Neutrophil (primary cell): ENCODE results near the gene SPTBN1.

ENCODE experiments used
- H3K27ac ChIP-seq: fragments of 200-600 bp; sonication (generic); 2 replicates; pipeline ENCODE4 v1.5.1; 2016; ENCODE audit warnings: mild to moderate bottlenecking, moderate library complexity
- H3K27me3 ChIP-seq: fragments of 200-600 bp; sonication (generic); 2 replicates; pipeline ENCODE4 v1.6.0; 2016; ENCODE audit warnings: mild to moderate bottlenecking
- H3K36me3 ChIP-seq: fragments of 200-600 bp; sonication (generic); 2 replicates; pipeline ENCODE4 v1.5.1; 2017
- H3K4me1 ChIP-seq, 2 experiments: fragments of 200-600 bp in 1 of 2; sonication (generic) in 1 of 2; 1 replicate in 1 of 2; 2 replicates in 1 of 2; pipeline versions ENCODE4 v1.5.1 to v1.6.1; 2013 to 2016; ENCODE audit warnings: low read depth in 1 of 2, low read length in 1 of 2, mild to moderate bottlenecking in 1 of 2, moderate library complexity in 1 of 2; ENCODE audit not compliant: control insufficient read depth in 1 of 2, insufficient read depth in 1 of 2
- H3K4me3 ChIP-seq, 2 experiments: fragments of 200-600 bp in 1 of 2; sonication (generic) in 1 of 2; 1 replicate in 1 of 2; 2 replicates in 1 of 2; pipeline ENCODE4 v1.5.1; 2013 to 2016; ENCODE audit warnings: low read depth in 1 of 2, low read length in 1 of 2, mild to moderate bottlenecking in 1 of 2, moderate library complexity in 1 of 2
- H3K9me3 ChIP-seq: fragments of 200-600 bp; sonication (generic); 2 replicates; pipeline ENCODE4 v1.5.1; 2016
- TF ChIP-seq, protein P1 (sequence below): fragments of 200-600 bp; sonication (generic); IDR thresholded peaks from 2 replicates; pipeline ENCODE4 v1.5.1; 2016; ENCODE audit warnings: antibody characterized with exemption

Gene SPTBN1

GRCh38 chr2:54494087-54494486 lies 38.0 kb downstream of the SPTBN1 start:
- TF ChIP-seq, protein P1, sequence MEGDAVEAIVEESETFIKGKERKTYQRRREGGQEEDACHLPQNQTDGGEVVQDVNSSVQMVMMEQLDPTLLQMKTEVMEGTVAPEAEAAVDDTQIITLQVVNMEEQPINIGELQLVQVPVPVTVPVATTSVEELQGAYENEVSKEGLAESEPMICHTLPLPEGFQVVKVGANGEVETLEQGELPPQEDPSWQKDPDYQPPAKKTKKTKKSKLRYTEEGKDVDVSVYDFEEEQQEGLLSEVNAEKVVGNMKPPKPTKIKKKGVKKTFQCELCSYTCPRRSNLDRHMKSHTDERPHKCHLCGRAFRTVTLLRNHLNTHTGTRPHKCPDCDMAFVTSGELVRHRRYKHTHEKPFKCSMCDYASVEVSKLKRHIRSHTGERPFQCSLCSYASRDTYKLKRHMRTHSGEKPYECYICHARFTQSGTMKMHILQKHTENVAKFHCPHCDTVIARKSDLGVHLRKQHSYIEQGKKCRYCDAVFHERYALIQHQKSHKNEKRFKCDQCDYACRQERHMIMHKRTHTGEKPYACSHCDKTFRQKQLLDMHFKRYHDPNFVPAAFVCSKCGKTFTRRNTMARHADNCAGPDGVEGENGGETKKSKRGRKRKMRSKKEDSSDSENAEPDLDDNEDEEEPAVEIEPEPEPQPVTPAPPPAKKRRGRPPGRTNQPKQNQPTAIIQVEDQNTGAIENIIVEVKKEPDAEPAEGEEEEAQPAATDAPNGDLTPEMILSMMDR: no peak
- Histone ChIP-seq H3K36me3 (no peaks in the 10 kb centered on the region), H3K27ac (no peak overlapping the region), H3K27me3 (no peaks in the 10 kb centered on the region), H3K4me3 (no peak overlapping the region), H3K9me3 (no peaks in the 10 kb centered on the region), H3K4me1 (peaks cover 5 to 12% of the 10 kb centered on the region in 2 experiments)

DNA sequence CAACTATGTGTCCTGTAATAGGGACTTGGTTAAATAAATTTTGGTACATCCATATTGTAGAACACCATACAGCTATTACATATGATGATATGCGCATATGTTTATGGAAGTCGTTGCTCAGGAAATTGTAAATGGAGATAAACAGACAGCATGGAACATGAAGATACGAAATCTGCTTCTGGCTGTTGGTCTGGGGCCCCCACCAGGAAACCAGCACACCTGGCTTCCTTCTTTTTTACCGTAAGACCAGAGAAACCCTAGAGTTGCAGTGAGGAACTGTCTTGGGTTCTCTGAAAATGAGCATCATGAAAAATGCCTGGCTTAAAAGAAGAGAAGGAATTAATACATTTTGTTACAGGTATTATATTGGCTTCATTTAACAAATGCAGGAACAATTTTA lies 40.8 kb downstream of the SPTBN1 start:
- Histone ChIP-seq H3K9me3 (no peaks in the 10 kb centered on the region), H3K27me3 (no peaks in the 10 kb centered on the region), H3K4me3 (no peak overlapping the region), H3K4me1 (no peaks in the 10 kb centered on the region), H3K36me3 (no peaks in the 10 kb centered on the region), H3K27ac (no peak overlapping the region)
- TF ChIP-seq, protein P1: no peak

- no peak overlapping the region for H3K4me3 ChIP-seq
- no peaks in the 10 kb centered on the region for H3K27me3 ChIP-seq
- no peak overlapping the region for H3K27ac ChIP-seq
- H3K36me3 ChIP-seq: no peaks in the 10 kb centered on the region
- TF ChIP-seq, protein P1: no peak
- H3K4me1 ChIP-seq: no peaks in the 10 kb centered on the region
- no peaks in the 10 kb centered on the region for H3K9me3 ChIP-seq
Observed at GRCh38 chr2:54497763-54498680, 41.9 kb downstream of the SPTBN1 start.

DNA sequence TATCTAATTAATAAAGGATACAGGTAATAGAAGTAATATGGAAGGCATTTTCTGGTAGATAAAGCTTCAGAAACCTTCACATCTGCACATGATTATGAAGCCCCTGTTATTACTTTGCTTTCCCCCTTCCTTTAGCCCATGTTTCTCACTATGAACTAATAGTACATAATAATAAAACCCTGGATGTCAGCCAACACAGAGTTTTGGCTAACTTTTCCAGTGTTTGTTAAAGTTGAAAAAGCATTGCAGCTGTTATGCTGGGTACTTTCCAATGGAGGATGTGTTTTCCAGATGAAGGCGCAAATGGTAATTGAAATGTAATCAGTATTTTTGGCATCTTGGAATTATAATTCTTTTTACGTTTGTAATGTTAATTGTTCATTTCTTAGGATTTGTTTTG lies 43.5 kb downstream of the SPTBN1 start:
- no peak overlapping the region for H3K4me3 ChIP-seq
- H3K36me3 ChIP-seq: no peaks in the 10 kb centered on the region
- no peak overlapping the region for H3K27ac ChIP-seq
- no peaks in the 10 kb centered on the region for H3K27me3 ChIP-seq
- H3K9me3 ChIP-seq: no peaks in the 10 kb centered on the region
- H3K4me1 ChIP-seq: no peaks in the 10 kb centered on the region
- TF ChIP-seq, protein P1: no peak

GRCh38 chr2:54500404-54501205 lies 44.5 kb downstream of the SPTBN1 start:
- H3K4me1 ChIP-seq: no peaks in the 10 kb centered on the region
- no peaks in the 10 kb centered on the region for H3K27me3 ChIP-seq
- no peaks in the 10 kb centered on the region for H3K36me3 ChIP-seq
- TF ChIP-seq, protein P1: no peak
- H3K9me3 ChIP-seq: no peaks in the 10 kb centered on the region
- no peak overlapping the region for H3K27ac ChIP-seq
- H3K4me3 ChIP-seq: no peak overlapping the region
